Subcutaneous adipose tissue (tissue), 4 donors: Measurements from ENCODE around the gene STRADB. TPM values are rescaled to one million over a fixed set of nuclear protein-coding genes. Genes with fewer than 3 reads are reported as not detected.

Experiments
- total RNA-seq, 4 donors: library from RNA; depleted of rRNA; stranded (reverse); fragments of >200 nt; gene quantifications; one replicate each; pipeline ENCODE4 v1.1.0, GENCODE V29; 2016
- TF ChIP-seq, protein P1 (sequence below): fragments of 450-650 bp; IDR thresholded peaks from one replicate; pipeline ENCODE4 v1.5.1; 2016; ENCODE audit warnings: low read depth, mild to moderate bottlenecking, control low read depth, antibody characterized with exemption, moderate library complexity

STRADB gene
- total RNA-seq, 4 donors from 2014 or later: 29.3 to 86.7 (median 43.2) TPM

DNA sequence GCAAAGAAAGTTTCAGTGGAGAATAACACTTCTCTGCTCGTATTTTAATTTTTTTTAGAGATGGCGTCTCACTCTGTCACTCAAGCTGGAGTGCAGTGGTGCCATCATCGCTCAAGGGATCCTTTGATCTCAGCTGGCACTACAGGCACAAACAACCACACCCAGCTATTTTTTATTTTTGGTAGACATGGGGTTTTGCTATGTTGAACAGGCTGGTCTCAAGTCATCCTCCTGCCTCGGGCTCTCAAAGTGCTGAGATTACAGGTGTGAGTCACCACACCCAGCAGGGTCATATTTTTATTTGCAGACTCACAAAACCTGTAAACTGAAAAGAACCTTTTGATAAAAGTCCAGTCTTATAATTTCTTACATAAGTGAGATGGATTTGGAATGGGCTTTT is 2.8 kb upstream of the STRADB start:
- TF ChIP-seq, protein P1, sequence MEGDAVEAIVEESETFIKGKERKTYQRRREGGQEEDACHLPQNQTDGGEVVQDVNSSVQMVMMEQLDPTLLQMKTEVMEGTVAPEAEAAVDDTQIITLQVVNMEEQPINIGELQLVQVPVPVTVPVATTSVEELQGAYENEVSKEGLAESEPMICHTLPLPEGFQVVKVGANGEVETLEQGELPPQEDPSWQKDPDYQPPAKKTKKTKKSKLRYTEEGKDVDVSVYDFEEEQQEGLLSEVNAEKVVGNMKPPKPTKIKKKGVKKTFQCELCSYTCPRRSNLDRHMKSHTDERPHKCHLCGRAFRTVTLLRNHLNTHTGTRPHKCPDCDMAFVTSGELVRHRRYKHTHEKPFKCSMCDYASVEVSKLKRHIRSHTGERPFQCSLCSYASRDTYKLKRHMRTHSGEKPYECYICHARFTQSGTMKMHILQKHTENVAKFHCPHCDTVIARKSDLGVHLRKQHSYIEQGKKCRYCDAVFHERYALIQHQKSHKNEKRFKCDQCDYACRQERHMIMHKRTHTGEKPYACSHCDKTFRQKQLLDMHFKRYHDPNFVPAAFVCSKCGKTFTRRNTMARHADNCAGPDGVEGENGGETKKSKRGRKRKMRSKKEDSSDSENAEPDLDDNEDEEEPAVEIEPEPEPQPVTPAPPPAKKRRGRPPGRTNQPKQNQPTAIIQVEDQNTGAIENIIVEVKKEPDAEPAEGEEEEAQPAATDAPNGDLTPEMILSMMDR: no peak

DNA sequence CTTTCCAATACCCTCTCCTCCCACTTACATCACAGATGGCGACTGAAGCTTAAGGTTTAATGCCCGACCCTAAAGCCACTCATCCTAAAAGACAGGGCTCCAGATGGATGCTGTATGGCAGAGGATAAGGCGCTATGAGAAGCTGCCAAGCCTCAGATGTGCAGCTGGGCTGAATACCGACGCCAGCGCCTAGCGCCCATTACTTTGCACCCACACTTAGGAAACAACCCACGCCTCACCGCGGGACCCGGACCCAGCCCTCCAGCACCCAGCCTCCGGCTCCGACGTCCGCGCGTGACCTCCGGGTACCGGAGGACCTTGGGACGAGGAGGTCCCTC is 617 bp upstream of the STRADB start:
- TF ChIP-seq, protein P1: no peak

DNA sequence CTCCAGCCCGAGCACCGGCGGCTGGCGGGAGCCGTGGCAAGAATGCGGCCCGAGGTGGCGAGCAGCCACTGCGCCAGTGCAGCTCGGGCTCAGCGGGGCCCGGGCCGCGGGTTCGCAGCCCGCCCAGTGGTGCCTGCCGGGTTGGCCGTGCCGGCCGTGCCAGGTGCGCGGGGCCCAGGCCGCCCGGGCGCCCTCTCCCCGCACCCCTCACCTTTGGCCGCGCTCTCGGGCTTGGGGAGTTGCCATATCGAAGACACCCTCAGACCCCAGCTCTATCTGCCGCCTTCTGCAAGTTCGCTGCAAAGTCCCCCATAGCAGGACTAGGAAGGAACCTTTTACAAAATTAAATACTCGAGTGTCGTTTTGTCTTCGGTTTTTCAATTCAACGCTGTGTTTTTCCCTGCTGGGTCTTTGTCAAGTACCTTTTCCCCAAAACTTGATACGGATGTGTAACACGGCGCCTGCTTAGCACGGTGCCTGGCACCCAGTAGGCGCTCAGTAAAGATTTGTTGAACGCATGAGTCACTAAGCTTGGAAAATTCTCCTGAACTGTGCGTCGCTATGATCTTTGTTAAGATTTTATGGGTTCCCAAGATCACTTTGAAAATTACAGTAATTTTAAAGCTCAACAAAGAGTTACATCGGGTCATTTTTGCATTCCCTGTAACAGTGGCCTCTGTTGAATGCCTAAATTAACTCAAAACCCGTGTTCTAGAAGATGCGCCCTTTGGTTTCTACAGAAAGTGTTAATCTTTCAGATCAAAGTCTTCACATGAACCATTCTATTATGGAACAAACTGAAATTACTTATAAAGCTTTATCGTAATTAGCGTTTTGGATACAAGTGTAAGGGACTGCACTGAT is 750 bp downstream of the STRADB start:
- TF ChIP-seq, protein P1: no peak

DNA sequence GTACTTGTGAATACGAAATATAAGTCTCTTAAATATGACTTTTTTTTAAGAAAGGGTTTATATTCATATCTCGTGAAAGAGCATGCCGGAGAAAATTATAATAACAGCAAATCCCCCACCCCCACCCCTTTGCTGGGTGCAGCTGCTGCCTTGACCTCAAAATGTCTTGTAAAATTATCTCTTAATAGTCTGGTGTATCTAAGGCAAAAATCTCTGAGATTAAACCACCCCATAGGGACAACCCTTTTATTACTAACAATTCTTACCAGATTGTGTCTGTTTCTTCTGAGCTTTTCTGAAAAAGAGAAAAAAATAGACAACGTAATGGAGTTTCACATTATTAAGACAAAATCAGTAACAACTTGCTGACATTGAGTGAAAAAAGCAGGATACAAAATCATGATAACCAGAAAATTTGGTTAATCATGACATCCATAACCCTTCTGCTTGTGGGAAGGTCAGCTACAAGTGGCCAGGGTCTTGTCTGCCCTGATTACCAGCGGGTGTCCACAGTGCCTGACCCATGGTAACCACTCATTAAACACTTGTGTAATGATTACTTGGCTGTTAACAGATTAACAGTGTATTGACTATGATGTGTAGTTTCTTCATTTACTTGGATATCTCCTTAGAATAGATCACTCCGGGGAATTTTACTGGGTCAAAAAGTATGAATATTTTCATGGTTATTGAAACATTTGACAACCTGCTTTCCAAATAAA is 1.5 kb downstream of the STRADB start:
- TF ChIP-seq, protein P1: no peak

DNA sequence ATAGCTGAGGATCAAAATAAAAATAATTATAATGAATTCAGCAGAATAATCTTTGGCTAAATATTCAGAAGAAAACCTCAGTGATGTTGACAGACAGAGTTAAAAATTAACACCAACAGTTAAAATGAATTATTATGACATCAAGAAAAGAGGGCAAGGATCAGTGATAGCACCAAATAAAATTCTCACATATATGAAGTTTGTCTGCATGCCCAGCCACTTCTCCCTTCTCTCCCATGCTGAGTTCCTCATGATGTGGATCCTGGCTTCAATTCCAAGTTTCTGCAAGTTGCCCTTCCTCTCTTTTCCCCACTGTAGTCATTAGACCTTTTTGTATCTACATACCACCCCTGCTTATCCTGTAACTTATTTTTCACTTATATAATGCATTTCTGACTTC is 6.8 kb downstream of the STRADB start:
- TF ChIP-seq, protein P1: no peak

DNA sequence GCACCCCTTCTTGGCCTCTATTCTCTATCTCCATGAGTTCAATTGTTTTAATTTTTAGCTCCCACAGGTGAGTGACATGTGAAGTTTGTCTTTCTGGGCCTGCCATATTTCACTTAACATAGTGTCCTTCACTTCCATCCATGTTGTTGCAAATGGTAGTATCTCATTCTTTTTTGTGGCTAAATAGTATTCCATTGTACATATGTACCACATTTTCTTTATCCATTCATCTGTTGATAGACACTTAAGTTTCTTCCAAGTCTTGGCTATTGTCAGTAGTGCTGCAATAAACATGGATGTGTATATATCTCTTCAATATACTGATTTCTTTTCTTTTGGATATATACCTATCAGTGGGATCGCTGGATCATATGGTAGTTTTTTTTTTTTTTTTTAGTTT is 9.0 kb downstream of the STRADB start:
- TF ChIP-seq, protein P1: no peak

DNA sequence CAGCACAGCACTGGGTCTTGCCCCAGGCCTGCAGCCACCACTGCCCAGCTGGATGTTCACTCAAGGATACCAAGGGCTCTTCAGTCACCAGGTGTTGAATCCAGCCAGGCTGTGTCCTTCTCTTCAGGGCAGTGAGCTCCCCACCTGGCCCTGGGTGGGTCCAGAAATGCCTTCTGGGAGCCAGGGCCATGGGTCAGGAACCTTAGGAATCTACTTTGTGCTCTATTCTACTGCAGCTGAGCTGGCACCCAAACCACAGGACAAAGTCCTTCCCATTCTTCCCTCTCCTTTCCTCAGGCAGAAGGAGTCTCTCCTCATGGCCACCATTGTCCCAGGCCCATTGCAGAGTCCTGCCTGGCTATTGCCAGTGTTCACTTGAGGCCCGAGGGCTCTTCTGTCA is 13.0 kb downstream of the STRADB start:
- TF ChIP-seq, protein P1: no peak
